ENCODE data around the gene WNK4. TPM values are rescaled to one million over a fixed set of nuclear protein-coding genes. Genes with fewer than 3 reads are reported as not detected.

The WNK4 gene
- total RNA-seq, 1 donor from 2014 or later, result 2.7 TPM

DNA sequence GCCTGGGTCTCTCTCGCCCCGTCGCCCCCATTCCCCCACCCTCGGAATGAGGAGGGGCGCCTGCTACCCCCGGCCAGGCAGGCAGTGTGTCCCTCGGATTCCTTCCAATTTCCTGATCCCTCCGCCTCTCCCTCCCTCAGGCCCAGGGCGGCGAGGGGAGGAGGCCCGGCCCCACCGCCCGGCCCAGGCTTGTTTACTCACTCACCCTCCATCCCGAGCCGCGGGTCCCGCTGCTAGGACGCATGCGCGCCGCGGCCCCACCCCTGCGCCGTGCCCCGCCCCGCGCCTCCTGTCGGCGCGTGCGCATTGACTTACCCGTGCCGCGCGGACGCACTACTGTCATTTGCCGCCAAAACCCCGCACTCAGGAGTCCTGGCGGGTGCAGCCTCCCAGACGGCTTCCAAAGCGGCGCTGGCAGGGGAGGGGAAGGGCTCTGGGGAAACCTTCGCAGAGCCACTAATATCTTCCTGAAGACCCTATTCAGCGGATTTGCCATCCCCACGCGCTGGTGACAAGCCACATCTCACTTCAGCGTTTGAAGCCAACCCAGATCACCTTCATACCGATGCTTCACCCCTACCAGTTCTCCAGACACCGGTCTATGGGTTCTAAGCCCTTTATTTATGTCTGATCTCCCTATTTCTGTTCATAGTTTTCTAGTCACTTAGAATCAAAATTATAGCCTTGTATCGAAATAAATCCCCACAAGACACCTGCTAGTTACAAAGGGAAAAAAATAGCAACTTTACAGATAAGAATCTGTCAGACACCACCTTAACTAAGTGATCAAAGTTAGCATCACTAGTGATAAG is 35.4 kb upstream of the WNK4 start, which contains the start of gene EZH1:
Gene EZH1 (minus strand): TSS at position 235 of the 812 bp plus-strand sequence. CDS start 16,099 bp downstream, outside the sequence.
- peak; percentile 97 for DNase-seq (ENCODE audit: extremely low spot score, unreplicated experiment)
- H3K27me3 Mint-ChIP-seq, result peaks cover 7% of the 10 kb centered on the region
- no peaks in the 10 kb centered on the region for H3K36me3 Mint-ChIP-seq
- H3K27ac Mint-ChIP-seq, result peak within 1 kb of the TSS; percentile 96
- TF ChIP-seq, protein P1, sequence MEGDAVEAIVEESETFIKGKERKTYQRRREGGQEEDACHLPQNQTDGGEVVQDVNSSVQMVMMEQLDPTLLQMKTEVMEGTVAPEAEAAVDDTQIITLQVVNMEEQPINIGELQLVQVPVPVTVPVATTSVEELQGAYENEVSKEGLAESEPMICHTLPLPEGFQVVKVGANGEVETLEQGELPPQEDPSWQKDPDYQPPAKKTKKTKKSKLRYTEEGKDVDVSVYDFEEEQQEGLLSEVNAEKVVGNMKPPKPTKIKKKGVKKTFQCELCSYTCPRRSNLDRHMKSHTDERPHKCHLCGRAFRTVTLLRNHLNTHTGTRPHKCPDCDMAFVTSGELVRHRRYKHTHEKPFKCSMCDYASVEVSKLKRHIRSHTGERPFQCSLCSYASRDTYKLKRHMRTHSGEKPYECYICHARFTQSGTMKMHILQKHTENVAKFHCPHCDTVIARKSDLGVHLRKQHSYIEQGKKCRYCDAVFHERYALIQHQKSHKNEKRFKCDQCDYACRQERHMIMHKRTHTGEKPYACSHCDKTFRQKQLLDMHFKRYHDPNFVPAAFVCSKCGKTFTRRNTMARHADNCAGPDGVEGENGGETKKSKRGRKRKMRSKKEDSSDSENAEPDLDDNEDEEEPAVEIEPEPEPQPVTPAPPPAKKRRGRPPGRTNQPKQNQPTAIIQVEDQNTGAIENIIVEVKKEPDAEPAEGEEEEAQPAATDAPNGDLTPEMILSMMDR (conservative IDR thresholded peaks at IDR 0.05), result no peak
- H3K4me1 Mint-ChIP-seq (ENCODE audit: unreplicated experiment), result peaks cover 13% of the 10 kb centered on the region
- peak within 1 kb of the TSS; percentile 95 for H3K4me3 Mint-ChIP-seq
- no peaks in the 10 kb centered on the region for H3K9me3 Mint-ChIP-seq

DNA sequence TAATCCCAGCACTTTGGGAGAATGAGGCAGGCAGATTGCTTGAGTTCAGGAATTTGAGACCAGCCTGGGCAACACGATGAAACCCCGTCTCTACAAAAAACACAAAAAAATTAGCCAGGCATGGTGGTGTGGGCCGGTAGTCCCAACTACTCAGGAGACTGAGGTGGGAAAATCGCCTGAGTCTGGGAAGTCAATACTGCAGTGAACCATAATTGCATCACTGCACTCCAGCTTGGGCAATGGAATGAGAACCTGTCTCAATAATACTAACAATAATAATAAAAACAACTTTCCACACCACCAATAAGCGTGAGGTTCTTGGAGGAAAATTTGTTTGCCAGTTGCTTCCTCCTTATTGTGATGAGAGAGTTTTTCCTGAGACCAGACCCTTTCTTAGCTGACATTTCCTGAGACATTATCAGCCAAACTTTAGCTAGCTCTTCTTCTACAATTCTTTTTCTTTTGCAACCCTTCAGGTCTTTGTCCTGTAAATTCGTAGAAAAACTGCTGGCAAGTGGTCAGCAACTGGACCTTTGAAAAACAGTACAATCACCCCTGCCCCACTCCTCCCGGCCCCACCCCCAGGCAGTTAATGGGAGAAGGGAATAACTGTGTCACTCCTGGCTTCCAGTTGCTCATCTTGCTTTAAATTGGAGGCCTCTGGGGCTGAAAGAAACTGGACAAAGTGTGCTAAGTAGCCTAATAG is 32.1 kb upstream of the WNK4 start:
- H3K9me3 Mint-ChIP-seq, result no peaks in the 10 kb centered on the region

DNA sequence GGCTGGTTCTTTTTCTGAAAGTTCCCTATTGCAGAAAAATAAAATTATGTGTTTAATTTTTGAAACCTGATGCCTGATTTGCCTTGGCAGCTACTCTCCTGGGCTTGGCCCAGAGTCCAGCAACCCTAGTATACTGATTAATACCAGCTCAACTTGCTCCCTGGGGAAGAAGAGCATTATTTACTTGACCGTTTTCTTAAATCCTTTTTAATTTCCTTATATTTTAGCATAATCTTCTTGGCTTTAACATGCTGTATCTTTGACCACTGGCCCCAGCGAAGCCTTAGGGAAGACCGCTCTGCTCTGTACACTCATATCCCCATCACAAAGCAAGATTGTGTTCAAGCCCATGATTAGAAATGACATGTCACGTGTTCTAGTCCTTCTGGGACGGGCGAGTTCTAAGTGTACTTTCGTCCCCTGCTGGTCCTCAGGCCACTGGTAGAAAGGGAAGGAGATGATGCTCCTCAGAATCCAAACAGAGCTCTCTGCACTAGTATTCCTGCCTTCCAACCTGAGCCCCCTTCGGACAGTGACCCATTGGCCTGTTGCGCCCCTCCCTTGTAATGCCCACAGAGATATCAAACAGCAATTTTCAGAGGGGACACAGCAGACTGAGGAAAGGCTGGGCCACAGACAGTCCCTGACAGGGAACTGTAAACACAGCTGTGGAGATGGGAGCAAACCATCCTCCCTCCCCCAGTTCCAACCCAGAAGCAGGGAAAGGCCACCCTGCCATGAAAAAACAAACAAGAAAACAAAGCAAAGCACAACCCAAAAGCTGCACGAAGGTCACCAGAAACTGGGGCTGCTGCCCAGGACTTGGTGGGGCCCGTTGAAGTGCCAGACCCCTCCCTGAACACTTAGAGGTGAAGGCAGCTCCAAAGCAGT is 31.3 kb upstream of the WNK4 start:
- H3K4me1 Mint-ChIP-seq (ENCODE audit: unreplicated experiment), result peaks cover 12% of the 10 kb centered on the region
- H3K27me3 Mint-ChIP-seq, result peaks cover 17% of the 10 kb centered on the region
- no peaks in the 10 kb centered on the region for H3K36me3 Mint-ChIP-seq
- H3K27ac Mint-ChIP-seq, result no peak overlapping the region
- H3K4me3 Mint-ChIP-seq, result no peak overlapping the region
- H3K9me3 Mint-ChIP-seq, result no peaks in the 10 kb centered on the region
- no peak for DNase-seq (ENCODE audit: extremely low spot score, unreplicated experiment)
- TF ChIP-seq, protein P1 (conservative IDR thresholded peaks at IDR 0.05), result no peak

More for the DNA sequence above, 32.1 kb upstream of the WNK4 start:
- Mint-ChIP-seq H3K36me3 (no peaks in the 10 kb centered on the region), H3K27me3 (peaks cover 17% of the 10 kb centered on the region), H3K27ac (no peak overlapping the region), H3K4me3 (no peak overlapping the region), H3K4me1 (ENCODE audit: unreplicated experiment) (peaks cover 18% of the 10 kb centered on the region)
- TF ChIP-seq, protein P1 (conservative IDR thresholded peaks at IDR 0.05), result no peak
- no peak for DNase-seq (ENCODE audit: extremely low spot score, unreplicated experiment)

DNA sequence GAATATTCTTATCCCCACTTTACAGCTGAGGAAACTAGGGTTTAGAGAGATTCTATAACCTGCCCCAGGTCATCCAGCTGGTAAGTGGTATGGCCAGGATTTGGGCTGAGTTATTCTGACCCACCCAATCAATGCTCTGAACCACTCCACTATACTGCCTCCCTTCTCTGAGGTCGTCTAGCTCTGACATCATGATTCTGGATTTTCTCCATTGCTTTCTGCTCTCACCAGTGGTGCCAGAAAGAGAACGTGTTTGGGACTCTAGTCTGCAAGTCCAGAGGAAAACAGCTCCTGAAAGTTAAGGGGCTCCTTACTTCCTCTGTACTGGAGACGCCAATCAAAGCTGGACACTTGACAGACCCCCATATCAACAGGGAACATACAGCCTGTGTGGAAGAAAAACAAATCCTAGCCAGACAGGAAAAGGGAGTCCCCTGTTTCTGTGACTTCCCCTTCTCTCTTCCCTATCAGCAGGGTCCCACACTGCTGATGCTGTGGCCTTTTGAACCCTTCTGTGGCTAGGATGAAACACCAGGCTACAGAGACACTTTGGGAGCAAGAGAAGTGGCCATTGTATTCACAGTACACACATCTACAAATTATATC is 29.6 kb upstream of the WNK4 start:
- DNase-seq (ENCODE audit: extremely low spot score, unreplicated experiment), result no peak
- peaks cover 10% of the 10 kb centered on the region for H3K4me1 Mint-ChIP-seq (ENCODE audit: unreplicated experiment)
- TF ChIP-seq, protein P1 (conservative IDR thresholded peaks at IDR 0.05), result no peak
- H3K9me3 Mint-ChIP-seq, result no peaks in the 10 kb centered on the region
- peaks cover 26% of the 10 kb centered on the region for H3K27me3 Mint-ChIP-seq
- no peak overlapping the region for H3K4me3 Mint-ChIP-seq
- no peaks in the 10 kb centered on the region for H3K36me3 Mint-ChIP-seq
- no peak overlapping the region for H3K27ac Mint-ChIP-seq

DNA sequence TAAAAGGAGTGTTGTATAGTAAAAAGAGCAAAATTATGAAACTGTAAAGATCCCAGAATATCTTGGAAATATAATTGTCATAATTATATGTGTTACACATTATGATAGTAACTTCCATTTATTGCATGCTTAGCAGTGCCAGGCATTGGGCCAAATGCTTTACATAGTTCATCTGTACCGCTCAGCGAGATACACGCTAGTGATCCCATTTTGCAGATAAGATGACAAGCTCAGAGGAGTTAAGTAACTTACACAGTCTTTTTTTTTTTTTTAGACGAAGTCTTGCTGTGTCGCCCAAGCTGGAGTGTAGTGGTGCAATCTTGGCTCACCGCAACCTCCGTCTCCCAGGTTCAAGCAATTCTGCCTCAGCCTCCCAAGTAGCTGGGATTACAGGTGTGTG is 28.8 kb upstream of the WNK4 start:
- H3K27ac Mint-ChIP-seq, result no peak overlapping the region
- no peak for DNase-seq (ENCODE audit: extremely low spot score, unreplicated experiment)
- H3K9me3 Mint-ChIP-seq, result no peaks in the 10 kb centered on the region
- H3K4me3 Mint-ChIP-seq, result no peak overlapping the region
- H3K27me3 Mint-ChIP-seq, result peaks cover 31% of the 10 kb centered on the region
- peaks cover 10% of the 10 kb centered on the region for H3K4me1 Mint-ChIP-seq (ENCODE audit: unreplicated experiment)
- TF ChIP-seq, protein P1 (conservative IDR thresholded peaks at IDR 0.05), result no peak
- no peaks in the 10 kb centered on the region for H3K36me3 Mint-ChIP-seq
